ENCODE measurements around the gene MPZL1.
"Not testable (repeated sequence)": the region's sequence is repeated elsewhere in the genome, so short reads cannot be mapped to it uniquely, and the experiment has no call there.

The MPZL1 gene

DNA sequence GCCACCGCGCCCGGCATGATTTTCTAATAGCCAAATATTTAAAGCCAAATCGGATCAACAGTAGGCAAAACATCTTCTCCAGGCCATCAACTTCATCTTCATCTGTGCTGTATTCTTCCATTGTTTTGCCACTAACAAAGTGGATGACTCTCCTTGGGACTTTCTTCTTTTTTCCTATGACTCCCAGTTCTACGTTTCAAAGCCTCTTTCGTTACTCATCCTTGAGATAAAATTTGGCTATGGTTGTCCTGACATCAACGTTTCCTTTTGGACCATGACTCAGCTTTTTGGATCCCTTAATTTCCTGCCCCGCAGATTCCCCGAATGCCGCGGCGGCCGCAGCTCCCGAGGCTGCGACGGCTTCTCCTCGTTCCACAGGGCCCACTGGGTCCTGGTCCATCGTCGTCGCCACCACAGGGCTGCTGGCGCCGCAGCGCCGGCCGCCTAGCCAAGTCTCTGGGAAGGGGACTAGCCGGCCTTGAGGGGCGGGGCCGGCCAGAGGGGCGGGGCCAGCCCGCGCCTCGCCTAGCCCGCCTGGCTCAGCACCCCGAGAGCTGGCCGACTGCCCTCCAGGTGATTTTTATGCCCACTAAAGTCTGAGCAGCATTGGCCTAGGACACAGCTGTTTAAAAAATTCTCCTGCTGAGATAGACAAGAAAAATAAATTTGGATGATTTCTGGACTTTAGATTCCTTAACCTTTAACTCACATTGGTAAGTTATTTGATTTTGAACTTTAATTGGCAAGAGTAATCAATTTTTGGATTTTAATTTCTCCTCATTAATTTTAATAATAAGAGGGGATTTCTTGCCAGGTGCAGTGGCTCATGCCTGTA lies 98.3 kb downstream of the MPZL1 start:
- peak; percentile 11 for DNase-seq

DNA sequence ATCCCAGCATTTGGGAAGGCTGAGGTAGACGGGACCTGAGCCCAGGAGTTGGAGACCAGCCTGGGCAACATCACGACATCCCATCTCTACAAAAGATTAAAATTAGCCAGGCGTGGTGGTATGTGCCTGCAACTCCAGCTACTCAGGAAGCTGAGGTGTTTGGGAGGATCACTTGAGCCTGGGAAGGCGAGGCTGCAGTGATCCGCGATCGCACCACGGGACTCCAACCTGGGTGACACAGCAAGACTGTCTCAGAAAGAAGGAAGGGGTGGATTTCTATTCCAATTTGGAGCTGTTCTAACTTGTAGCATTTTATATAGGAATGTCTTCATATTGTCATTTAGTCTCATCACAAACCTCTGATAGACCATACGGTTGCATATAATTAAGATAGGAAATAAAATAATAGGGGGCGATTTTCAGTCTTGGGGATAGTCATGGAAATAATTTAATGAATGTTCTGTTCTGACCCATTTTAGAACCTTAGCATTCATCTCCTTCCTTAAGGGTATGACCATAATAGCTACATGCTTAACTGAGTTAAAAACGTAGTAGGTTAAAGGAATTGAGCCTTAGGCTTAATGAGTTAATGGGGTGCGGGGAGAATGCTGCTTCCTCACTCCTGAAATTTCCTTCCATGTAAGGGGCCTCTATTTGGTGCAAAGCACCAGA lies 99.0 kb downstream of the MPZL1 start:
- no peak for DNase-seq

DNA sequence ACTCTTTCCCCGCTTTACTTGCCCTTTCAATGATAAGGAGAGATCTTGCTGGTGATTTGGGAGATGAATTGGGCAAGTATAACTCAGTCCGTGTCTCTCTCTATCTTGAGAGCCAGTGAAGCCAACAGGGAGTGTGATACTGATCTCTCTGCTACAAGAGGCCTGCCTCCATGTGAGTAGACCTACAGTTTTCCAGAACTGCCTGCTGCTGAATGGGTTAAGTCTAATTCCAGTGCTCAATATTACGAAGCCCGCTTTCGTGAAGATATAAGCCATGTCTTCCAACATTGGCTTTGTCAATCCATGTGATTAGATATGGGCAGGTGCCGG lies 99.5 kb downstream of the MPZL1 start:
- no peak for DNase-seq

DNA sequence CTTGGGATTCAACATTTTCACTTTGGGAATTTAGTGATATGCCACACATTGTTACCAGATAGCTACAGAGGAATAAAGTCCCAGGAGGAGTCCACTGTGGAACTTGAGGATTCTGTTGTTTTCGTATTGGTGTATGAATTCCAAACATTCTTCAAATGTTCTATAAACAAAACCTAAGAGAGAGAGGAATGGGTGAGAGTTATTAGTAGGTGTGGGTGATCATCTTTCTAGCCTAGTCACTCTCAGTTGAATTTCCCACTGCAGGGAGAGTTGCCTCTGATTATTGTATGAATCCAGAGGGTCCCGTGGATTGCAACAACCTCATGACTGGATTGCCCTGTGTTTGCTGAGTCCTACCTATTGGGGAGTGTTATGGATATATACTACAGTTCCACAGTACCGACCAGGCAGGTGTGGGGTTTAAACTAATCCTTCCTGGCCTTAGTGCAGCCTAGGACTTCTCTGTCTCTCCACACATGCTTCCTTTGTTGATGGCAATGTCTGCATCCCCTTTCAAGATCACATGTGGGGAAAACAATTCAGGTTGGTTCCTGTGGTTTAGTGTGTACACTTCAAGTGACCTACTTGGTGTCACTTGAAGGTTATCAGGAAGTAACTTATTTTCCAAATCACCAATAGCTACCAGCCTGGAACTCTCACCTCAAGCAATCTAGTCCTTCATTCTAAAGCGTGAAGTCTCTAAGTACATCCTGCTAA lies 100.3 kb downstream of the MPZL1 start:
- DNase-seq: no peak

DNA sequence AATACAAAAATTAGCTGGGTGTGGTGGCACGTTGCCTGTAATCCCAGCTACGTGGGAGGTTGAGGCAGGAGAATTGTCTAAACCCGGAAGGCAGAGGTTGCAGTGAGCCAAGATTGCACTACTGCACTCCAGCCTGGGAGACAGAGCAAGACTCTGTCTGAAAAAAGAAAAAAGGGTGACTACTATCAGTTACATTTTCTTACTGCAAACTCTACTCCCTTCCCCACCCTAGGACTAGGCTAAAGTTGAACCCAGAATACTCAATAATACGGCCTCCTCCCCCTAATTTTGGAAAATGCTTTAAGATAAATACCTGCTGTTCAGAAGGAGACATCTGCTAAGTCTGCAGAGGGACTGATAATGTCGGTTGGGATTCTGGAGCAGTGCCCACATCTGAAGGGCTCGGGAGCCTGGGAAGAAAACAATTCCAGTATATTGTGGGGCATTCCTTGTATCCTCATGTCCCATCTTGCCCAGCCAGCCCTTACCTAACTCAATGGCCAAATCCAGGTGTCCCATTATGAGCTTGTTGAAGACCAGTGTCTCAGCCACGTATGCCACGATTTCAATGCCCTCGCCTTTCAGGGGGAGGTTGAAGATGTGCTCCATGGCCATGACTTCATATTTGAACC lies 102.5 kb downstream of the MPZL1 start:
- no peak for DNase-seq

DNA sequence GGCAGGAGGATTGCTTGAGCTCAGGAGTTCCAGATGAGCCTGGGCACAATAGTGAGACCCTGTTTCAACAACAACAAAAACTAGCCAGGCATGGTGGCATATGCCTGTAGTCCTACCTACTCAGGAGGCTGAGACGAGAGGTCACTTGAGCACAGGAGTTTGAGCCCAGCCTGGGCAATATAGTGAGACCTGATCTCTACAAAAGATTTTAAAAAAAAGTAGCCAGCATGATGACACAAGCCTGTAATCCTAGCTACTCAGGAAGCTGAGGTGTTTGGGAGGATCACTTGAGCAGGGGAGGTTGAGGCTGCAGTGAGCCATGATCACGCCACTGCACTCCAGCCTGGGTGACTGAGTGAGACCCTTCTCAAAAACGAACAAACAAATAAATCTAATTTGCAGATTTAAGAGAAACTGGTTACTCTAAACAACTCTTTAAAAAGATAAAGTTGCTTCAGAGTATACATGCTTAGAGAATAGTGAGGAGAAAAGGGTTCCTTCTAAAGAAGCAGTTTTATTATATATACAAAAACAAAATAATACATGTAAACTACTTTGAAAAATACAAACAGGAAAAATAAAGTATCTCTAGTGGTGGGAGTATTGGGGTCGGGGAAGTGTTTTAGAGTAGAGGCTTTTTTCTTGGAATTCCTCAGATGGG lies 103.8 kb downstream of the MPZL1 start:
- no peak for DNase-seq

DNA sequence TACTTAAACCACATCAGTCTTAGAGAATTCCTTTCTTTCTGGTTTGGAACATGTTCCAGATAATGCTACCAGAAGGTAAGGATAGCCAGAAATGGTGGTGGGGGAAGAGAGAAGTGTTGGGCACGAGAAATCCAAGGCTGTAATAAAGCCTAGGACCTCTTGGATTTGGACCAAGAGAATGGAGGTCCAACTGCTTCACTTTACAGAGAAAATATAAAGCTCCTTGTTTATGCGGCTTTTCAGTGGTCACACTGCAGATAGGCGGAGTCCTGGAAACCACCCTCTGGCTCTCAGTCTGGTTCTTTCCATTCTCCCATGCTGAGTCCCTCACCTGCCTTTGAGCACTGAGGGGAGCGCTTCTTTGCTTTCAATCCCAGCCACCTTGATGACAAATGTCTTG lies 104.3 kb downstream of the MPZL1 start:
- no peak for DNase-seq

DNA sequence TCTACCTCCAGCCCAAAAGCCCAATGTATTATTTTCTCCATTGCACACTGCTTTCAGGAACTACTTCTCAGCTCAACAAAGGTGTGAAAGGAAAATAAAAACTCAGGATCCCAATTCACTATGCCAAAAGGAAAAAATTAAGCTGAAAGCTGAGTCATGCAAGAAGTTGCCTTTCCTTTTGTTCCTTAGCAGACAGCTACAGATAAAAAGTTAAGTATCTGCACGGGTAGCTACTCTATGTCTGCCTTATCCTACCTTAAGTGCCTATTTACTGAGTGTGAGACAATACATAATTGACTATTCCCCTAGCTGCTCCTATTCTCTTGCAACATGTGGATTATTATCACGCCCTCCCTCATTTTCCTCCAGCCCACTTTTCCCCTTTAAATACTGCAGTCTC lies 108.1 kb downstream of the MPZL1 start:
- no peak for DNase-seq

DNA sequence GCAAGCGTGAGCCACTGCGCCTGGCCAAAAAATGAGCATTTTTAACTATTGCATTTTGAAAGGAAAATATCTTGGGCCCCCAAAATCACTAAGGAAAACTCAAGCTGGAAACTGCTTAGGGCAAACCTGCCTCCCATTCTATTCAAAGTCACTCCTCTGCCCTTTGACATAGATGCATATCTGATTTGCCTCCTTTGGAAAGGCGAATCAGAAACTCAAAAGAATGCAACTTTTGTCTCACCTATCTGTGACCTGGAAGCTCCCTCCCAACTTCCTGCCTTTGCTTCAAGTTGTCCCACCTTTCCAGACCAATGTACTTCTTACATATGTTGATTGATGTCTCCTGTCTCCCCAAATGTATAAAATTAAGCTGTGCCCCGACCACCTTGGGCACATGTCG lies 108.9 kb downstream of the MPZL1 start:
- DNase-seq: not testable (repeated sequence)

DNA sequence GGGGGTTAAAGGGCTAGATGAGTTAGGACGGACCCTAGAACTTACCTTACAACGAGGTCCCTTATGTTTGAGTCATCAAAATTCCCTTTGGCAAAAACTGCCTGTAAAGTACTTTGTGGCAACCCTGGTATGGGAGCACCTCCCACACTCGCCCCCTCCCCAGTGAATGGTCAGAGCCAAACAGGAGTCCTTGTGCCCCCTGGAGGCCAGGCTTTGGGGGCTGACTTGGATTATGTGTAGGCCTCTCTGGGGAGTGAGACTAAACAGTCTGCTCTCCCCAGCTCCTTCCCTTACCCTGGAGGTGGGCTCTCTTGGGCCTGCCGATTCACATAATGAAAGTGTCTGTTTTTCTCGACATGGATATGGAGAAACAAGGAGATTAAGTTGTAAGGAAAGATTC lies 110.9 kb downstream of the MPZL1 start:
- no peak for DNase-seq

DNA sequence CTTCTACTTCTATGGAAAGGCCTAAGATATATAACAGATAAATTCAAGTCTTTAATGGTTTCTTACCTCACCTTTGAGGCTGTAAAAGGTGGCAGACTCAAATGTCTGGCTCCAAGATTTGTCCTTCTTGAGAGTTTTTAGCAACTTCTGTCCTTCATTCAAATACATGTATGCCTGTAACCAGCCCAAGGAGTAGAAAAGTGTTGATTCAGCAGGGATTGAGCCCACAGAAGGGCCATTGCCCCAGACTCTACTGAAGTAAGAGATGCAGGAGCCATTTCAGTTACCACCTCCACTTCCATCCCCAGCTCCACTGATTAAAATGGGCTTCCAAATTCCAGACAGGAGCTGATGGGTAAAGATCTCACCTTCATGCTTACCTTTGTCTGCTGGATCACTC lies 112.1 kb downstream of the MPZL1 start:
- no peak for DNase-seq

DNA sequence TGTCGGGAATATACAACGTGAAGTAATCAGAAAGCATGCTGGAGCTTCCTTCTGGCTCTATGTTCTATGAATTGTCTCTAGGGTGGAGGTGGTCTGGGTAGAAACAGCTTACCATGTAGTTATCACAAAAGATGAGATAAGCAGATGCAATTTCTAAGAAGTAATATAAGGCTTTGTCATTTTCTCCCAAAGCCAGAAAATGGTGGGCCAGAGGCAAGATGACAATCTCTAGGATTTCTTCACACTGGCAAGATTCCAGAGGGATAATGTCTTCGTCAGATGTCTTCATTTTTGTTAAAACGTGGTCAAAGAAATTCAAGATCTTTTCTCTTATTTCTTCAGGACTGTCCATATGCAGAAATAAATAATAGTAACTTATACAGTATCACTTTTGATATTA lies 114.4 kb downstream of the MPZL1 start:
- no peak for DNase-seq

DNA sequence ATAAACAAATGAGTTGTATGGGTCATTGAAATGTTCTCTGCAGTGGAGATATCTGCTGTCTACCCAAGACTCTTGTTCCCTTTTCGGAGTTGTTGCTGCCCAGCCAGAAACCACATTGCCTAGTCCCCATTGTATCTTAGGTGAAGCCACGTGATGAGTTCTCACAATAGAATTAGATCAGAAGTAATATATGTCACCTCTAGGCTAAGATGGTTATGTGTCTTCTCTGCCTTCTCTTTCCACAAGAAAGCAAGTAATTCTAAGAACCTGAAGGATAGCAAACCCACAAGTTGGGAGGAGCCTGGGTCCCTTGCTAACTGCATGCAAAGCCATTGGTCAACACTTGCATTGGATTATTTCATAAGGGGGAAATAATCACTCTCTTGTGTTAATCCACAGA lies 115.5 kb downstream of the MPZL1 start:
- no peak for DNase-seq

DNA sequence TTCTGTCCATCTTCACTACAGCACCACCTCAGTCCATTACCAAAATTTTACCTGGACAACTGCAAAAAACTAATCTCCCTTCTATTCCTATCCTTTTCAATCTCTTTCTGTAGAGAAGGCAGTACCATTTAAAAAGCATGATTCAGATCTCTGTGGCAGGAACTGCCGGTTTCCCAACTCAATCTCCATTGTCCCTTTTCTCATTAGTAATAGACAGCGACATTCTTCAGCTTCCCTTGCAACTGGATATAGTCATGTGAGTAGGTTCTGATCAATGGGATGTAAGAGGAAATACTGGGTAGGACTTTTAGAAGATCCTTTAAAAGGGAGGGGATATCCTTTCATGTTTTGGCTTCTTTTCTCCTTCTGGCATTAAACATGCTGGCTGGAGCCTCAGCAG lies 117.2 kb downstream of the MPZL1 start:
- DNase-seq: no peak

Measured in CD4-positive, alpha-beta T cell treated with Interleukin-10 for 1 hour (primary cell).